Activated naive CD8-positive, alpha-beta T cell treated with anti-CD3 and anti-CD28 coated beads, Interleukin-2, amount 50 U/mL, for 24 hours (primary cell): ENCODE results near the gene ERBB4.

ENCODE experiments used
- ATAC-seq: fragments of 150-1000 bp; cut with Tn5 transposase; one replicate; pipeline ENCODE4 v1.10.0; 2021
- DNase-seq: peaks from one replicate; pipeline ENCODE4 v3.0.0; 2021
- H3K27ac Mint-ChIP-seq: one replicate; pipeline ENCODE4 v1.8.0; 2021; ENCODE audit warnings: mild to moderate bottlenecking, mixed read lengths
- H3K27me3 Mint-ChIP-seq: one replicate; pipeline ENCODE4 v1.8.0; 2021; ENCODE audit warnings: mixed read lengths
- H3K36me3 Mint-ChIP-seq: one replicate; pipeline ENCODE4 v1.8.0; 2021; ENCODE audit warnings: low read depth, mixed read lengths
- H3K4me1 Mint-ChIP-seq: one replicate; pipeline ENCODE4 v1.8.0; 2021; ENCODE audit warnings: mixed read lengths
- H3K4me3 Mint-ChIP-seq: one replicate; pipeline ENCODE4 v1.8.0; 2021; ENCODE audit warnings: mild to moderate bottlenecking, moderate library complexity, mixed read lengths
- H3K9me3 Mint-ChIP-seq: one replicate; pipeline ENCODE4 v1.8.0; 2021; ENCODE audit warnings: mixed read lengths

ERBB4 gene

GRCh38 chr2:212343167-212343566 is 195.4 kb downstream of the ERBB4 start:
- Mint-ChIP-seq H3K4me1 (no peaks in the 10 kb centered on the region), H3K9me3 (peaks cover 6% of the 10 kb centered on the region), H3K27ac (no peak overlapping the region), H3K4me3 (no peak overlapping the region), H3K27me3 (no peaks in the 10 kb centered on the region), H3K36me3 (no peaks in the 10 kb centered on the region)
- DNase-seq (no peak), ATAC-seq (no peak)

- Mint-ChIP-seq H3K27me3 (no peaks in the 10 kb centered on the region), H3K4me3 (no peak overlapping the region)
- DNase-seq = no peak
Observed at GRCh38 chr2:212337486-212338343, 200.9 kb downstream of the ERBB4 start.

GRCh38 chr2:212337036-212337435 is 201.6 kb downstream of the ERBB4 start:
- Mint-ChIP-seq H3K4me1 (no peaks in the 10 kb centered on the region), H3K27ac (no peak overlapping the region), H3K27me3 (no peaks in the 10 kb centered on the region), H3K9me3 (no peaks in the 10 kb centered on the region), H3K36me3 (no peaks in the 10 kb centered on the region), H3K4me3 (no peak overlapping the region)
- ATAC-seq = no peak
- DNase-seq = no peak

More at GRCh38 chr2:212337486-212338343, 200.9 kb downstream of the ERBB4 start:
- no peaks in the 10 kb centered on the region for H3K36me3 Mint-ChIP-seq
- H3K27ac Mint-ChIP-seq = no peak overlapping the region
- H3K4me1 Mint-ChIP-seq = no peaks in the 10 kb centered on the region
- no peaks in the 10 kb centered on the region for H3K9me3 Mint-ChIP-seq
- ATAC-seq = no peak

GRCh38 chr2:212330263-212330662 is 208.3 kb downstream of the ERBB4 start:
- H3K9me3 Mint-ChIP-seq = no peaks in the 10 kb centered on the region
- no peaks in the 10 kb centered on the region for H3K4me1 Mint-ChIP-seq
- ATAC-seq (no peak), DNase-seq (no peak)
- H3K27ac Mint-ChIP-seq = no peak overlapping the region
- H3K36me3 Mint-ChIP-seq = no peaks in the 10 kb centered on the region
- no peak overlapping the region for H3K4me3 Mint-ChIP-seq
- H3K27me3 Mint-ChIP-seq = no peaks in the 10 kb centered on the region

GRCh38 chr2:212328712-212329496 is 209.7 kb downstream of the ERBB4 start:
- Mint-ChIP-seq H3K27me3 (no peaks in the 10 kb centered on the region), H3K4me3 (no peak overlapping the region), H3K9me3 (no peaks in the 10 kb centered on the region), H3K27ac (no peak overlapping the region), H3K4me1 (no peaks in the 10 kb centered on the region), H3K36me3 (no peaks in the 10 kb centered on the region)
- ATAC-seq (no peak), DNase-seq (no peak)

GRCh38 chr2:212328136-212328535 is 210.5 kb downstream of the ERBB4 start:
- no peak overlapping the region for H3K4me3 Mint-ChIP-seq
- no peaks in the 10 kb centered on the region for H3K9me3 Mint-ChIP-seq
- no peaks in the 10 kb centered on the region for H3K4me1 Mint-ChIP-seq
- no peaks in the 10 kb centered on the region for H3K27me3 Mint-ChIP-seq
- H3K27ac Mint-ChIP-seq = no peak overlapping the region
- no peaks in the 10 kb centered on the region for H3K36me3 Mint-ChIP-seq
- DNase-seq (no peak), ATAC-seq (no peak)

- no peak overlapping the region for H3K27ac Mint-ChIP-seq
- no peaks in the 10 kb centered on the region for H3K27me3 Mint-ChIP-seq
- no peaks in the 10 kb centered on the region for H3K4me1 Mint-ChIP-seq
- H3K4me3 Mint-ChIP-seq = no peak overlapping the region
- DNase-seq (no peak), ATAC-seq (no peak)
- H3K9me3 Mint-ChIP-seq = no peaks in the 10 kb centered on the region
- H3K36me3 Mint-ChIP-seq = no peaks in the 10 kb centered on the region
Observed at GRCh38 chr2:212327171-212327809, 211.3 kb downstream of the ERBB4 start.

GRCh38 chr2:212318636-212319035 is 220.0 kb downstream of the ERBB4 start:
- no peaks in the 10 kb centered on the region for H3K27me3 Mint-ChIP-seq
- H3K9me3 Mint-ChIP-seq = no peaks in the 10 kb centered on the region
- DNase-seq (no peak), ATAC-seq (no peak)
- H3K36me3 Mint-ChIP-seq = no peaks in the 10 kb centered on the region
- H3K4me3 Mint-ChIP-seq = no peak overlapping the region
- H3K4me1 Mint-ChIP-seq = no peaks in the 10 kb centered on the region
- H3K27ac Mint-ChIP-seq = no peak overlapping the region

- no peak for ATAC-seq
Observed at GRCh38 chr2:212314680-212315079, 223.9 kb downstream of the ERBB4 start.

GRCh38 chr2:212311807-212312404 is 226.7 kb downstream of the ERBB4 start:
- H3K4me3 Mint-ChIP-seq = no peak overlapping the region
- no peaks in the 10 kb centered on the region for H3K36me3 Mint-ChIP-seq
- ATAC-seq (no peak), DNase-seq (no peak)
- H3K27me3 Mint-ChIP-seq = no peaks in the 10 kb centered on the region
- no peaks in the 10 kb centered on the region for H3K9me3 Mint-ChIP-seq
- no peaks in the 10 kb centered on the region for H3K4me1 Mint-ChIP-seq
- no peak overlapping the region for H3K27ac Mint-ChIP-seq

More at GRCh38 chr2:212314680-212315079, 223.9 kb downstream of the ERBB4 start:
- H3K27ac Mint-ChIP-seq = no peak overlapping the region
- H3K27me3 Mint-ChIP-seq = no peaks in the 10 kb centered on the region
- H3K9me3 Mint-ChIP-seq = no peaks in the 10 kb centered on the region
- DNase-seq = no peak
- H3K36me3 Mint-ChIP-seq = no peaks in the 10 kb centered on the region
- no peak overlapping the region for H3K4me3 Mint-ChIP-seq
- H3K4me1 Mint-ChIP-seq = no peaks in the 10 kb centered on the region

GRCh38 chr2:212299943-212300342 is 238.7 kb downstream of the ERBB4 start:
- no peaks in the 10 kb centered on the region for H3K9me3 Mint-ChIP-seq

GRCh38 chr2:212299333-212299732 is 239.3 kb downstream of the ERBB4 start:
- Mint-ChIP-seq H3K4me1 (no peaks in the 10 kb centered on the region), H3K27me3 (no peaks in the 10 kb centered on the region), H3K9me3 (no peaks in the 10 kb centered on the region), H3K27ac (no peak overlapping the region), H3K36me3 (no peaks in the 10 kb centered on the region), H3K4me3 (no peak overlapping the region)
- ATAC-seq = no peak
- DNase-seq = no peak

More at GRCh38 chr2:212299943-212300342, 238.7 kb downstream of the ERBB4 start:
- no peaks in the 10 kb centered on the region for H3K36me3 Mint-ChIP-seq
- no peaks in the 10 kb centered on the region for H3K4me1 Mint-ChIP-seq
- no peaks in the 10 kb centered on the region for H3K27me3 Mint-ChIP-seq
- DNase-seq (no peak), ATAC-seq (no peak)
- no peak overlapping the region for H3K27ac Mint-ChIP-seq
- H3K4me3 Mint-ChIP-seq = no peak overlapping the region

- H3K9me3 Mint-ChIP-seq = no peaks in the 10 kb centered on the region
- DNase-seq = no peak
- H3K36me3 Mint-ChIP-seq = no peaks in the 10 kb centered on the region
Observed at GRCh38 chr2:212295571-212295970, 243.0 kb downstream of the ERBB4 start.

GRCh38 chr2:212294816-212295215 is 243.8 kb downstream of the ERBB4 start:
- Mint-ChIP-seq H3K9me3 (no peaks in the 10 kb centered on the region), H3K4me3 (no peak overlapping the region), H3K27ac (no peak overlapping the region), H3K4me1 (no peaks in the 10 kb centered on the region), H3K36me3 (no peaks in the 10 kb centered on the region), H3K27me3 (no peaks in the 10 kb centered on the region)
- DNase-seq (no peak), ATAC-seq (no peak)

More at GRCh38 chr2:212295571-212295970, 243.0 kb downstream of the ERBB4 start:
- no peaks in the 10 kb centered on the region for H3K27me3 Mint-ChIP-seq
- ATAC-seq = no peak
- no peaks in the 10 kb centered on the region for H3K4me1 Mint-ChIP-seq
- no peak overlapping the region for H3K27ac Mint-ChIP-seq
- no peak overlapping the region for H3K4me3 Mint-ChIP-seq
